Liver (tissue), 3 donors: ENCODE measurements around the gene THBS2.

ENCODE experiments used
- CTCF ChIP-seq: fragments of 150-350 bp; IDR thresholded peaks from 2 replicates; pipeline ENCODE4 v1.5.1; 2017; ENCODE audit warnings: improper control_type of control experiment, low read depth, low read length; ENCODE audit not compliant: missing input control
- EGR1 ChIP-seq, 2 donors: IDR thresholded peaks; 2 replicates each; pipeline ENCODE4 v1.6.1; 2016 to 2018; ENCODE audit warnings: antibody characterized with exemption in 2 of 2, low read depth in 2 of 2
- FOXA1 ChIP-seq: IDR thresholded peaks from 2 replicates; pipeline ENCODE4 v1.6.1; 2016; ENCODE audit warnings: antibody characterized with exemption
- GABPA ChIP-seq, 2 donors: IDR thresholded peaks in 1 of 2; conservative IDR thresholded peaks in 1 of 2; 2 replicates each; pipeline ENCODE4 v1.6.1; 2016; ENCODE audit warnings: antibody characterized with exemption in 2 of 2, mild to moderate bottlenecking in 1 of 2, moderate library complexity in 1 of 2
- MAX ChIP-seq: IDR thresholded peaks from 2 replicates; pipeline ENCODE4 v1.6.1; 2016; ENCODE audit warnings: antibody characterized with exemption
- RAD21 ChIP-seq, 2 donors: IDR thresholded peaks; 2 replicates each; pipeline ENCODE4 v1.6.1; 2016; ENCODE audit warnings: antibody characterized with exemption in 2 of 2, mild to moderate bottlenecking in 2 of 2
- REST ChIP-seq: IDR thresholded peaks from 2 replicates; pipeline ENCODE4 v1.6.1; 2016; ENCODE audit warnings: antibody characterized with exemption, mild to moderate bottlenecking
- RXRA ChIP-seq, 2 donors: IDR thresholded peaks; 2 replicates each; pipeline ENCODE4 v1.6.1; 2017 to 2018; ENCODE audit warnings: antibody characterized with exemption in 2 of 2, mild to moderate bottlenecking in 1 of 2
- SP1 ChIP-seq: IDR thresholded peaks from 2 replicates; pipeline ENCODE4 v1.6.1; 2018; ENCODE audit warnings: antibody characterized with exemption, mild to moderate bottlenecking
- TAF1 ChIP-seq: conservative IDR thresholded peaks from 2 replicates; pipeline ENCODE4 v1.6.1; 2016; ENCODE audit warnings: antibody characterized with exemption, mild to moderate bottlenecking
- YY1 ChIP-seq: IDR thresholded peaks from 2 replicates; pipeline ENCODE4 v1.6.1; 2016; ENCODE audit warnings: antibody characterized with exemption, mild to moderate bottlenecking
- ZBTB33 ChIP-seq: IDR thresholded peaks from 2 replicates; pipeline ENCODE4 v1.6.1; 2016; ENCODE audit warnings: antibody characterized with exemption
- donor health status: healthy.
- donor health status: healthy.

- TF ChIP-seq FOXA1 (no peak), CTCF (no peak), RAD21 (IDR thresholded peaks at IDR 0.05) (no peak), GABPA (IDR thresholded peaks at IDR 0.05 in 1 of 2, conservative IDR thresholded peaks at IDR 0.05 in 1 of 2) (no peak), TAF1 (no peak), YY1 (no peak), MAX (no peak), REST (no peak), ZBTB33 (no peak), EGR1 (IDR thresholded peaks at IDR 0.05; ENCODE audit: low read depth in 2 of 2) (no peak), RXRA (IDR thresholded peaks at IDR 0.05) (no peak), SP1 (no peak)
Measured at GRCh38 chr6:169177516-169178166, 76.0 kb downstream of the THBS2 start.
